ENCODE data around the gene GOLGA8N. TPM values are rescaled to one million over a fixed set of nuclear protein-coding genes. Genes with fewer than 3 reads are reported as not detected.

GOLGA8N gene
- polyA plus RNA-seq, 3 donors: 7.0 to 57.7 (median 11.5) TPM

GRCh38 chr15:32643907-32644445 is 50.7 kb downstream of the GOLGA8N start:
- 90 to 98% (median 96%) methylated on average over 1 of the region's 1 CpG for WGBS, 3 donors

GRCh38 chr15:32646291-32646690 is 53.0 kb downstream of the GOLGA8N start:
- WGBS, 3 donors: 24 to 74% (median 57%) methylated on average over 5 of the region's 5 CpGs

More at GRCh38 chr15:32643907-32644445, 50.7 kb downstream of the GOLGA8N start:
- H3K27ac ChIP-seq (ENCODE audit: low read depth, low read length): no peak overlapping the region

GRCh38 chr15:32649342-32649741 is 56.1 kb downstream of the GOLGA8N start:
- WGBS, 3 donors: 41 to 75% (median 61%) methylated on average over 5 of the region's 5 CpGs
- no peak overlapping the region for H3K27ac ChIP-seq (ENCODE audit: low read depth, low read length)

More at GRCh38 chr15:32646291-32646690, 53.0 kb downstream of the GOLGA8N start:
- H3K27ac ChIP-seq (ENCODE audit: low read depth, low read length): no peak overlapping the region

- H3K27ac ChIP-seq (ENCODE audit: low read depth, low read length): no peak overlapping the region
- 43 to 60% (median 44%) methylated on average over 6 of the region's 6 CpGs for WGBS, 3 donors
These were observed 58.1 kb downstream of the GOLGA8N start for GRCh38 chr15:32651229-32651837.

- no peak overlapping the region for H3K27ac ChIP-seq (ENCODE audit: low read depth, low read length)
- WGBS, 3 donors: 60 to 83% (median 81%) methylated on average over 3 of the region's 3 CpGs
These were observed 58.9 kb downstream of the GOLGA8N start for GRCh38 chr15:32652178-32652577.

GRCh38 chr15:32656091-32656490 is 62.8 kb downstream of the GOLGA8N start:
- WGBS, 3 donors: 47 to 54% (median 49%) methylated on average over 4 of the region's 4 CpGs
- no peak overlapping the region for H3K27ac ChIP-seq (ENCODE audit: low read depth, low read length)

GRCh38 chr15:32656496-32656895 is 63.2 kb downstream of the GOLGA8N start:
- 87 to 92% (median 90%) methylated on average over 9 of the region's 9 CpGs for WGBS, 3 donors

More at GRCh38 chr15:32656496-32656895, 63.2 kb downstream of the GOLGA8N start:
- no peak overlapping the region for H3K27ac ChIP-seq (ENCODE audit: low read depth, low read length)

Other genes starting within 250 kb of the GOLGA8N start
- 1 to 10 TPM in 2 of 3 donors, under 1 TPM in 1; 0.33 to 1.8 (median 1.2) TPM for gene GOLGA8K, start 190.2 kb upstream of the GOLGA8N start, polyA plus RNA-seq
- gene GOLGA8O, start 137.8 kb upstream of the GOLGA8N start, polyA plus RNA-seq: under 1 TPM; 0.45 to 0.74 (median 0.51) TPM
- gene ARHGAP11A, start 22.0 kb downstream of the GOLGA8N start, polyA plus RNA-seq: 1 to 10 TPM; 1.1 to 4.2 (median 1.1) TPM
- 10 to 100 TPM in 1 of 3 donors, 1 to 10 TPM in 1, under 1 TPM in 1; 0.83 to 59.5 (median 3.4) TPM for gene SCG5, start 48.3 kb downstream of the GOLGA8N start, polyA plus RNA-seq
- gene GREM1, start 124.5 kb downstream of the GOLGA8N start, polyA plus RNA-seq: 10 to 100 TPM in 1 of 3 donors, 1 to 10 TPM in 1, under 1 TPM in 1; 0.76 to 14.4 (median 1.5) TPM

Measured in adipose tissue (tissue), 3 donors.